K562 (cell line): ENCODE measurements around the gene CNKSR3. TPM values are rescaled to one million over a fixed set of nuclear protein-coding genes. Genes with fewer than 3 reads are reported as not detected.

Experiments used
- ATAC-seq: fragments of 200-7000 bp; cut with Tn5 transposase; 3 replicates; pipeline ENCODE4 v1.9.1; 2020; ENCODE audit warnings: moderate library complexity
- BruUV-seq: library from RNA; stranded (reverse); fragments of 400-500 nt; replicated peaks from 2 replicates; lab custom pipeline; 2021; lab: Mats Ljungman, UMichigan
- CTCF ChIA-PET: fragments of 300-600 bp; formaldehyde crosslinking; extraction: SDS; loops from one replicate; lab custom pipeline; 2021; ENCODE audit warnings: low intra/inter-chr PET ratio; lab: Yijun Ruan, JAX
- POLR2A ChIA-PET: fragments of 300-600, 350-650 bp; sonication (Branson Sonifier 250); formaldehyde crosslinking; extraction: SDS; loops from one replicate; lab custom pipeline; 2021; ENCODE audit warnings: antibody characterized with exemption, inconsistent platforms; lab: Yijun Ruan, JAX
- DNase-seq, 4 experiments: peaks; one replicate each; pipeline versions ENCODE4 v3.0.0 to v3.0.0-alpha.2; 2011 to 2018; ENCODE audit warnings: low spot score in 3 of 4, mixed read lengths in 3 of 4; ENCODE audit errors: extremely low read depth in 1 of 4
- FAIRE-seq: peaks from 2 replicates; lab custom pipeline; 2011; peaks lifted over from hg19 to GRCh38; lab: Jason Lieb, UNC
- H2AFZ ChIP-seq: 2 replicates; pipeline ENCODE4 v1.6.0; 2011; ENCODE audit warnings: low read depth, low read length, control low read depth, inconsistent platforms
- H3K27ac ChIP-seq: fragments of 200-600 bp; 3 replicates; pipeline ENCODE4 v1.8.0; 2011; ENCODE audit warnings: low read depth, mild to moderate bottlenecking, control low read depth, inconsistent platforms, low read length, moderate library complexity, mixed read lengths; ENCODE audit errors: extremely low read depth
- H3K27me3 ChIP-seq, 2 experiments: fragments of 300-600 bp in 1 of 2; 2 replicates in 1 of 2; 3 replicates in 1 of 2; pipeline versions ENCODE4 v1.6.0 to v1.8.0; 2011; ENCODE audit warnings: inconsistent platforms in 2 of 2, low read length in 2 of 2, mild to moderate bottlenecking in 1 of 2, mixed read lengths in 1 of 2, moderate library complexity in 1 of 2; ENCODE audit not compliant: control insufficient read depth in 2 of 2, insufficient read depth in 2 of 2
- H3K36me3 ChIP-seq: fragments of 300-600 bp; 3 replicates; pipeline ENCODE4 v1.8.0; 2011; ENCODE audit warnings: mild to moderate bottlenecking, low read length, inconsistent platforms; ENCODE audit not compliant: control insufficient read depth, insufficient read depth
- H3K4me1 ChIP-seq, 2 experiments: fragments of 200-600 bp in 1 of 2; replicated peaks in 1 of 2; 2 replicates in 1 of 2; 3 replicates in 1 of 2; pipeline versions ENCODE4 v1.5.1 to v1.8.0; 2011; ENCODE audit warnings: inconsistent platforms in 2 of 2, low read length in 2 of 2, mild to moderate bottlenecking in 1 of 2, mixed read lengths in 1 of 2, moderate library complexity in 1 of 2; ENCODE audit not compliant: control insufficient read depth in 2 of 2, insufficient read depth in 2 of 2
- H3K4me2 ChIP-seq: 2 replicates; pipeline ENCODE4 v1.6.1; 2011; ENCODE audit warnings: low read length, control low read depth, inconsistent platforms, mixed read lengths; ENCODE audit not compliant: insufficient read depth
- H3K4me3 ChIP-seq: fragments of 200-600 bp; sonication (generic), shearing (Covaris generic); 2 replicates; pipeline ENCODE4 v1.5.1; 2016; ENCODE audit warnings: control low read depth, inconsistent platforms
- H3K79me2 ChIP-seq: fragments of 200-600 bp; 3 replicates; pipeline ENCODE4 v1.8.0; 2011; ENCODE audit warnings: low read length, inconsistent platforms; ENCODE audit not compliant: control insufficient read depth, insufficient read depth
- H3K9ac ChIP-seq, 2 experiments: 2 replicates each; pipeline versions ENCODE4 v1.6.0 to v1.6.1; 2011; ENCODE audit warnings: low read depth in 2 of 2, low read length in 2 of 2, control low read depth in 1 of 2, inconsistent platforms in 1 of 2, mild to moderate bottlenecking in 1 of 2, mixed read lengths in 1 of 2; ENCODE audit not compliant: insufficient read depth in 1 of 2
- H3K9me1 ChIP-seq: one replicate; pipeline ENCODE4 v1.6.0; 2011; ENCODE audit warnings: inconsistent platforms, mild to moderate bottlenecking, low read length, moderate library complexity; ENCODE audit not compliant: control insufficient read depth, insufficient read depth
- H3K9me3 ChIP-seq: replicated peaks from 2 replicates; pipeline ENCODE4 v1.5.1; 2011; ENCODE audit warnings: low read depth, low read length, inconsistent platforms; ENCODE audit not compliant: control insufficient read depth, insufficient read depth
- H4K20me1 ChIP-seq: replicated peaks from 2 replicates; pipeline ENCODE4 v1.6.1; 2011; ENCODE audit warnings: low read length, inconsistent platforms, mixed read lengths; ENCODE audit not compliant: control insufficient read depth, insufficient read depth
- CTBP1 ChIP-seq: fragments of 450-650 bp; IDR thresholded peaks from 2 replicates; pipeline ENCODE4 v1.6.1; 2016; ENCODE audit warnings: borderline replicate concordance
- NFIC ChIP-seq: fragments of 450-650 bp; IDR thresholded peaks from 2 replicates; pipeline ENCODE4 v1.6.1; 2017; ENCODE audit warnings: mild to moderate bottlenecking, inconsistent platforms
- NR4A1 ChIP-seq, 2 experiments: fragments of 250-450 bp in 1 of 2; fragments of 450-650 bp in 1 of 2; sonication (Bioruptor Pico) in 1 of 2; IDR thresholded peaks; 2 replicates each; pipeline versions ENCODE4 v1.4.0 to v1.6.1; 2016 to 2020; ENCODE audit warnings: mild to moderate bottlenecking in 2 of 2, missing compliant biosample characterization in 1 of 2, missing genetic modification characterization in 1 of 2, moderate library complexity in 1 of 2
- SIRT6 ChIP-seq: IDR thresholded peaks from one replicate; pipeline ENCODE4 v1.6.1; 2012; ENCODE audit warnings: low read depth, mild to moderate bottlenecking, control low read depth, inconsistent platforms, low read length, moderate library complexity
- TCF7 ChIP-seq: sonication (generic); IDR thresholded peaks from 2 replicates; pipeline ENCODE4 v1.6.1; 2016; ENCODE audit warnings: antibody characterized with exemption, borderline replicate concordance
- WGBS: fragments of 100-300 bp; shearing (Covaris generic); methylation state at CpG from one replicate; pipeline ENCODE4 v1.1.6; 2016; ENCODE audit warnings: low coverage, mixed read lengths; ENCODE audit not compliant: insufficient coverage; ENCODE audit errors: missing lambda C conversion rate; 5-methylcytosine and 5-hydroxymethylcytosine counted together
- in situ Hi-C: fragments of 300-500 bp; cut with MboI; formaldehyde crosslinking; loops from 4 replicates; pipeline ENCODE4 v1.15.0; 2018; ENCODE audit warnings: inconsistent platforms, mixed read lengths
- intact Hi-C: fragments of 100-400 bp; cut with micrococcal nuclease; formaldehyde crosslinking; loops from 2 replicates; pipeline ENCODE4 v1.14.2; 2022
- polyA plus RNA-seq, 8 experiments: library from polyadenylated mRNA; depleted of rRNA in 4 of 8; stranded (reverse) in 5 of 8; unstranded in 3 of 8; fragments of >200 nt; fragmentation: Nextera tagmentation in 2 of 8; fragmentation: Illumina TruSeq in 1 of 8; extraction: Ambion mirVana in 2 of 8; extraction: Trizol in 1 of 8; gene quantifications; 2 replicates each; pipeline versions ENCODE4 v1.2.1 to v1.2.3, GENCODE V29; 2011 to 2014; ENCODE audit warnings: inconsistent platforms in 1 of 8, missing spikeins in 1 of 8
- total RNA-seq, 7 experiments: library from RNA; depleted of rRNA in 6 of 7; stranded (reverse); fragments of >200 nt in 6 of 7; fragmentation: Illumina TruSeq in 2 of 7; extraction: Trizol in 2 of 7; gene quantifications; 2 replicates each; pipeline versions ENCODE4 v1.2.1 to v1.2.3, GENCODE V29; 2011 to 2021; ENCODE audit warnings: low replicate concordance in 1 of 7
- TF ChIP-seq, protein P1 (sequence below): sonication (generic); formaldehyde crosslinking; IDR thresholded peaks from 2 replicates; pipeline ENCODE4 v1.8.1; 2023; ENCODE audit warnings: mild to moderate bottlenecking, missing genetic modification reagents

CNKSR3 gene
- total and polyA plus RNA-seq, 9 of the 15 experiments (the other 6 are each of a cell fraction or from before 2014, with no cell fraction given) = 4.5 to 29.6 (median 9.5) TPM

DNA sequence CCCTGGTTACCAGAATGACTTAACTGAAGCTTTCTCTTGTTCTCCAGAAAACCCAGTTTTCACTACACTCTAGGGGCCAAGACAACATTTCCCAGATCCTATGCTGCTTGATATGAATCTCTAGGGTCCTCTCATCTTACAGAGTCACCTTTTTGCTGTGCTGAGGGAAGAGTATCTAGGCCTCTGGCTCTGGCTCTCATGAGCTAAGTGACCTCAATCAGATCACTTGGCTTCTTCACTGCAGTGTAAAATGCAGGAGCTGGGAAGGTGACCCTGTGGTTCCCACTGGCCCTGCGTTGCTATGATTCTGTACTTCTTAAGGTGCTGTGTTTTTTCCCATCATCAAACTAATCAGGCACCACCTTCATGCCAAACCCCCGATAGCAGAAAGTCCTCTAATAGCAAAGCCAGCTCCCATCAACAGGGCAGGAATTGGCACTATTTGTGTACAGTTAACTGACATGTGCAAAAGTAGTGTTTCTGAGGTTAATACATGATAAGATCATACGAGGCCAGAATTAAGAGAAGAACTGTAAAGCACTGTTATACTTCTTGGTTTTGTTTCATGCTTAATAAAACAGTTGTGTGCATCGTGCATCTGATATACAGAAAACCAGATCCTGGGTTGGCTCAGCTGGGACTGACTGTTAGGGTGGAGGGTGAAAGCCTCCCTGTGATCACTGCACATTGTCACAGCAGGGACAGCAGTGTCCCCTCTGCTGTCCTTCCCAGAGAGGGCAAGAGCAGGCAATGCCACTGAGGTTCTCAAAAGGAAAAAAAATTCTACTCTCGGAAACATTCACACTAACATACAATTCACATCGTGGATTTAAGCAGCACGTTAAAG lies 46.7 kb downstream of the CNKSR3 start (continued):
- TF ChIP-seq NR4A1 (CRISPR knock-in tag; IDR thresholded peaks at IDR 0.05) (no peak), NR4A1 (tag; IDR thresholded peaks at IDR 0.05) (no peak), TCF7 (no peak), SIRT6 (no peak)

- Histone ChIP-seq H3K27ac (no peak overlapping the region), H2AFZ (no peak overlapping the region), H3K9ac (peak overlapping the region in 1 of 2 experiments; percentile 21; a peak in 1 of 4 replicates), H3K27me3 (no peaks in the 10 kb centered on the region), H3K9me3 (no peaks in the 10 kb centered on the region), H3K4me3 (no peak overlapping the region), H4K20me1 (peaks cover 10% of the 10 kb centered on the region; the same call in 1 of the 2 replicates), H3K36me3 (peaks cover 2% of the 10 kb centered on the region; the same call in 1 of the 3 replicates), H3K9me1 (no peaks in the 10 kb centered on the region), H3K4me2 (no peak overlapping the region)
- in situ Hi-C loops (no loop called here), intact Hi-C loops (no loop called here)
- DNase-seq (peak in 1 of 4 experiments; percentile 39), FAIRE-seq (peak; percentile 11), ATAC-seq (peak; percentile 41)
- POLR2A ChIA-PET = no interaction called here
- CTCF ChIA-PET = no interaction called here
- WGBS = 35% methylated on average over 5 of the region's 5 CpGs
- BruUV-seq = no TSS peak
- peak; percentile 70; the same call in 1 of the 2 replicates for TF ChIP-seq CTBP1
- TF ChIP-seq, protein P1, sequence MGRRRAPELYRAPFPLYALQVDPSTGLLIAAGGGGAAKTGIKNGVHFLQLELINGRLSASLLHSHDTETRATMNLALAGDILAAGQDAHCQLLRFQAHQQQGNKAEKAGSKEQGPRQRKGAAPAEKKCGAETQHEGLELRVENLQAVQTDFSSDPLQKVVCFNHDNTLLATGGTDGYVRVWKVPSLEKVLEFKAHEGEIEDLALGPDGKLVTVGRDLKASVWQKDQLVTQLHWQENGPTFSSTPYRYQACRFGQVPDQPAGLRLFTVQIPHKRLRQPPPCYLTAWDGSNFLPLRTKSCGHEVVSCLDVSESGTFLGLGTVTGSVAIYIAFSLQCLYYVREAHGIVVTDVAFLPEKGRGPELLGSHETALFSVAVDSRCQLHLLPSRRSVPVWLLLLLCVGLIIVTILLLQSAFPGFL (CRISPR knock-in tag) = no peak
- TF ChIP-seq NFIC = peak; percentile 66
- TF ChIP-seq, all 486 proteins: peak for 2
- Histone ChIP-seq H3K4me1 (peaks cover 7% of the 10 kb centered on the region in 2 experiments; a peak in 3 of 5 replicates), H3K79me2 (peaks cover 37% of the 10 kb centered on the region)
Observed at GRCh38 chr6:154462425-154462824, 48.1 kb downstream of the CNKSR3 start.
